Esophagus squamous epithelium (tissue), 5 donors: ENCODE data around the gene CPSF4L. TPM values are rescaled to one million over a fixed set of nuclear protein-coding genes. Genes with fewer than 3 reads are reported as not detected.

Experiments
- DNase-seq: peaks from one replicate; lab custom pipeline; 2025; lab: John Stamatoyannopoulos, UW
- H3K27ac ChIP-seq, 4 donors: fragments of 200-600 bp; sonication (generic); one replicate each; pipeline ENCODE4 v1.5.1; 2016 to 2019; ENCODE audit warnings: mild to moderate bottlenecking in 1 of 4
- H3K27me3 ChIP-seq, 4 donors: fragments of 200-600 bp; sonication (generic); 1 replicate in 3 of 4; 2 replicates in 1 of 4; pipeline versions ENCODE4 v1.5.1 to v1.6.0; 2017 to 2021; ENCODE audit warnings: antibody characterized with exemption in 1 of 4
- H3K36me3 ChIP-seq, 3 donors: fragments of 200-600 bp; sonication (generic); one replicate each; pipeline ENCODE4 v1.5.1; 2016 to 2019
- H3K4me1 ChIP-seq, 3 donors: fragments of 200-600 bp; sonication (generic); one replicate each; pipeline ENCODE4 v1.5.1; 2017 to 2019
- H3K4me3 ChIP-seq, 4 donors: fragments of 200-600 bp; sonication (generic); 1 replicate in 3 of 4; 2 replicates in 1 of 4; pipeline ENCODE4 v1.5.1; 2016 to 2019; ENCODE audit warnings: mild to moderate bottlenecking in 2 of 4, moderate library complexity in 1 of 4
- H3K9me3 ChIP-seq, 3 donors: fragments of 200-600 bp; sonication (generic); one replicate each; pipeline ENCODE4 v1.5.1; 2016 to 2019
- CTCF ChIP-seq, 6 experiments: fragments of 450-650 bp in 4 of 6; fragments of 200-600 bp in 2 of 6; sonication (generic) in 2 of 6; IDR thresholded peaks; one replicate each; pipeline ENCODE4 v1.5.1; 2016 to 2019; ENCODE audit warnings: antibody characterized with exemption in 6 of 6, mild to moderate bottlenecking in 4 of 6, moderate library complexity in 4 of 6
- POLR2A ChIP-seq, 4 donors: fragments of 450-650 bp; IDR thresholded peaks; one replicate each; pipeline ENCODE4 v1.6.1; 2017; ENCODE audit warnings: antibody characterized with exemption in 4 of 4, mild to moderate bottlenecking in 4 of 4, moderate library complexity in 3 of 4
- WGBS, 2 donors: methylation state at CpG; one replicate each; pipeline ENCODE4 v1.1.5; 2018; 5-methylcytosine and 5-hydroxymethylcytosine counted together
- intact Hi-C: fragments of 100-400 bp; cut with DNase I; formaldehyde crosslinking; loops from one replicate; pipeline ENCODE4 v1.15.0; 2022
- total RNA-seq, 4 donors: library from RNA; depleted of rRNA; stranded (reverse); fragments of >200 nt; gene quantifications; one replicate each; pipeline ENCODE4 v1.1.0, GENCODE V29; 2016
- donor health status: DM: yes; HTN: yes; CAD: no.

The CPSF4L gene
- total RNA-seq, 4 donors from 2014 or later = not detected

- Histone ChIP-seq H3K27me3 (no peaks in the 10 kb centered on the region), H3K36me3 (no peaks in the 10 kb centered on the region), H3K27ac (peak overlapping the region in 2 of 4 donors; percentile 9 to 19), H3K9me3 (no peaks in the 10 kb centered on the region), H3K4me1 (peaks cover 29 to 97% (median 57%) of the 10 kb centered on the region in 3 donors), H3K4me3 (no peak overlapping the region)
- 33 to 42% methylated on average over 3 of the region's 3 CpGs for WGBS, 2 donors
- intact Hi-C loops = no loop called here
- TF ChIP-seq POLR2A (IDR thresholded peaks at IDR 0.05) (no peak), CTCF (IDR thresholded peaks at IDR 0.05) (no peak)
- DNase-seq = no peak
Measured at GRCh38 chr17:73302189-73302588, 40.5 kb upstream of the CPSF4L start.

- intact Hi-C loops = no loop called here
- Histone ChIP-seq H3K36me3 (no peaks in the 10 kb centered on the region), H3K4me1 (peaks cover 22 to 93% (median 49%) of the 10 kb centered on the region in 3 donors), H3K4me3 (no peak overlapping the region), H3K9me3 (no peaks in the 10 kb centered on the region), H3K27ac (peak overlapping the region in 1 of 4 donors; percentile 25), H3K27me3 (no peaks in the 10 kb centered on the region)
- no peak for TF ChIP-seq POLR2A (IDR thresholded peaks at IDR 0.05)
- TF ChIP-seq CTCF (IDR thresholded peaks at IDR 0.05) = no peak
- 75 to 78% methylated on average over 2 of the region's 2 CpGs for WGBS, 2 donors
- no peak for DNase-seq
Measured at GRCh38 chr17:73301369-73301768, 39.7 kb upstream of the CPSF4L start.

GRCh38 chr17:73300392-73300791 lies 38.7 kb upstream of the CPSF4L start:
- Histone ChIP-seq H3K36me3 (no peaks in the 10 kb centered on the region), H3K27ac (peak overlapping the region in 3 of 4 donors; percentile 34 to 51 (median 45)), H3K9me3 (no peaks in the 10 kb centered on the region), H3K27me3 (no peaks in the 10 kb centered on the region), H3K4me1 (peaks cover 12 to 93% (median 40%) of the 10 kb centered on the region in 3 donors), H3K4me3 (no peak overlapping the region)
- TF ChIP-seq POLR2A (IDR thresholded peaks at IDR 0.05) (no peak), CTCF (IDR thresholded peaks at IDR 0.05) (no peak)
- whole genome bisulfite sequencing, 2 donors = 62 to 64% methylated on average over 3 of the region's 3 CpGs
- no peak for DNase-seq
- intact Hi-C loops = no loop called here

- H3K27me3 ChIP-seq = no peaks in the 10 kb centered on the region
- intact Hi-C loops = no loop called here
- DNase-seq = no peak
- no peaks in the 10 kb centered on the region for H3K9me3 ChIP-seq
- peak overlapping the region in 1 of 4 donors; percentile 12 for H3K4me3 ChIP-seq
- no peak for TF ChIP-seq CTCF (IDR thresholded peaks at IDR 0.05)
- TF ChIP-seq POLR2A (IDR thresholded peaks at IDR 0.05) = no peak
- peaks cover 0 to 8% (median 0%) of the 10 kb centered on the region in 3 donors for H3K36me3 ChIP-seq
- H3K27ac ChIP-seq = peak overlapping the region in 3 of 4 donors; percentile 2 to 48 (median 34)
- WGBS, 2 donors = 58 to 68% methylated on average over 14 to 15 of the region's 15 CpGs
- peaks cover 8 to 93% (median 49%) of the 10 kb centered on the region in 3 donors for H3K4me1 ChIP-seq
Measured at GRCh38 chr17:73297934-73298861, 36.5 kb upstream of the CPSF4L start.

GRCh38 chr17:73293480-73293911 lies 31.8 kb upstream of the CPSF4L start:
- WGBS, 2 donors = 58 to 73% methylated on average over 6 to 9 of the region's 9 CpGs
- TF ChIP-seq POLR2A (IDR thresholded peaks at IDR 0.05) (no peak), CTCF (IDR thresholded peaks at IDR 0.05) (no peak)

More at GRCh38 chr17:73293480-73293911, 31.8 kb upstream of the CPSF4L start:
- no peak for DNase-seq
- H3K27ac ChIP-seq = peak overlapping the region; percentile 80 to 93 (median 85)
- no peaks in the 10 kb centered on the region for H3K9me3 ChIP-seq
- H3K4me3 ChIP-seq = no peak overlapping the region
- no peaks in the 10 kb centered on the region for H3K27me3 ChIP-seq
- peaks cover 48 to 97% (median 72%) of the 10 kb centered on the region in 3 donors for H3K4me1 ChIP-seq
- peaks cover 0 to 17% (median 0%) of the 10 kb centered on the region in 3 donors for H3K36me3 ChIP-seq
- intact Hi-C loops = no loop called here
